ENCODE results near the gene CASZ1.

Gene CASZ1

DNA sequence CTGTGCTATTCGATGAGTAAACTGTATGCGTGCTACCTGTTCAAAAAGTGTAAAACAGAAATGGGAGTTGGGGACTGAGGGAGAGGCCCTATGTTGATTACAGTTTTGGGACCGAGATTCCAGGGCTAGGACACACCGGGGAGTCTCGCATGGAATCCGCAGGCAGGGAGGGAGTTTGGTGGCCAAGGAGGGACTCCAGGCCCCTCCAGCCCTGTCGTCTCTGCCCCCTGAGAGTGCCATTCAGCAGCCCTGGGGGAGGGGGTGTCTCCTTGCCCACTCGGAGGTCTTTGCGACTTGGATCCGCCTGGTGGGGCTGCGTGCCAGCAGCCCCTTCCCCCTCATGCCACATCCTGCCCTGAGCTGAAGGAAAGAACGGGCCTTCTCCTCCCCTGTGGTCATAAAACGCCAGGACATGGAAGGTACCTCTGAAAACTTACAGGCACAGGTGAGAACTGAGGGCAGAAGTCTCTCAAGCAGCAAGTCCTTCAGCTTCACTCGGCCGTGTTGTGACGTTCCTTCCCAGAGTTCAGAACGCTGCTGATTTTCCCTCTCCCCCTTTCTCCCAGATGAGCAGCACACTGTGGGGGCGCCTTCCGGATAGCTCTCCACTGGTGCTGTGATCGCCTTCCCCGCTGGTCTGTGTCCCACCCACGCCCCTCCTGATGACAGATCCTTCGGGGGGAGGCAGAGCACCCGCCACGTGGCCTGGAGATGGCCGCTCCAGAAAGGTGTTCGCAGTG is 180.3 kb downstream of the CASZ1 start:
- Histone ChIP-seq H3K79me2 (no peaks in the 10 kb centered on the region), H3K4me1 (no peaks in the 10 kb centered on the region), H3K27me3 (ENCODE audit: control insufficient read depth, insufficient read depth, low read length) (no peaks in the 10 kb centered on the region), H3K36me3 (ENCODE audit: control insufficient read depth, insufficient read depth, low read length) (no peaks in the 10 kb centered on the region), H3K9ac (no peak overlapping the region), H3K4me2 (ENCODE audit: low read length) (no peak overlapping the region), H3K27ac (no peak overlapping the region), H3K4me3 (ENCODE audit: low read depth, low read length) (no peak overlapping the region), H3K9me3 (ENCODE audit: control insufficient read depth, low read length) (no peaks in the 10 kb centered on the region), H2AFZ (no peak overlapping the region)
- TF ChIP-seq, protein P1, sequence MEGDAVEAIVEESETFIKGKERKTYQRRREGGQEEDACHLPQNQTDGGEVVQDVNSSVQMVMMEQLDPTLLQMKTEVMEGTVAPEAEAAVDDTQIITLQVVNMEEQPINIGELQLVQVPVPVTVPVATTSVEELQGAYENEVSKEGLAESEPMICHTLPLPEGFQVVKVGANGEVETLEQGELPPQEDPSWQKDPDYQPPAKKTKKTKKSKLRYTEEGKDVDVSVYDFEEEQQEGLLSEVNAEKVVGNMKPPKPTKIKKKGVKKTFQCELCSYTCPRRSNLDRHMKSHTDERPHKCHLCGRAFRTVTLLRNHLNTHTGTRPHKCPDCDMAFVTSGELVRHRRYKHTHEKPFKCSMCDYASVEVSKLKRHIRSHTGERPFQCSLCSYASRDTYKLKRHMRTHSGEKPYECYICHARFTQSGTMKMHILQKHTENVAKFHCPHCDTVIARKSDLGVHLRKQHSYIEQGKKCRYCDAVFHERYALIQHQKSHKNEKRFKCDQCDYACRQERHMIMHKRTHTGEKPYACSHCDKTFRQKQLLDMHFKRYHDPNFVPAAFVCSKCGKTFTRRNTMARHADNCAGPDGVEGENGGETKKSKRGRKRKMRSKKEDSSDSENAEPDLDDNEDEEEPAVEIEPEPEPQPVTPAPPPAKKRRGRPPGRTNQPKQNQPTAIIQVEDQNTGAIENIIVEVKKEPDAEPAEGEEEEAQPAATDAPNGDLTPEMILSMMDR (IDR thresholded peaks at IDR 0.05) = no peak

DNA sequence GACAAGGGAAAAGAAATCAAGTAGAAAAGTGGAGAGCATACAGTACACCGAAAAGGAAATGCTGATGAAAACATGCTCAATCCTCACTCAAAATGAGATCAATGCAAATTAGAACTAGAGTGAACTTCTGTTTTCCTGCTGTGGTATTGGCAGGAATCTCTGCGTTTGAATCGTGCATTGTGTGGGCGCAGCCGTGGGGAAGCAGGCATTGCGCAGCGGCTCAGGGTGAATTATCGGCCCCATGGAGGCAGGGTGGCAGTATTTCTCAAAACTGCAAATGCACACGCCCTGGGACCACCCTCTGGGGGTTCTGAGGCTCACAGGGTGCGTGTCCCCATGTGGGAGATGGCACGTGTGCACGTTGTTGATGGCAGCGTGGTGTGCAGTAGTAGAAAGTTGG is 181.1 kb downstream of the CASZ1 start:
- Histone ChIP-seq H3K4me2 (ENCODE audit: low read length) (no peak overlapping the region), H3K27me3 (ENCODE audit: control insufficient read depth, insufficient read depth, low read length) (no peaks in the 10 kb centered on the region), H3K79me2 (no peaks in the 10 kb centered on the region), H2AFZ (no peak overlapping the region), H3K27ac (no peak overlapping the region), H3K36me3 (ENCODE audit: control insufficient read depth, insufficient read depth, low read length) (no peaks in the 10 kb centered on the region), H3K4me3 (ENCODE audit: low read depth, low read length) (no peak overlapping the region), H3K4me1 (no peaks in the 10 kb centered on the region), H3K9ac (no peak overlapping the region), H3K9me3 (ENCODE audit: control insufficient read depth, low read length) (no peaks in the 10 kb centered on the region)
- TF ChIP-seq, protein P1 (IDR thresholded peaks at IDR 0.05) = no peak

DNA sequence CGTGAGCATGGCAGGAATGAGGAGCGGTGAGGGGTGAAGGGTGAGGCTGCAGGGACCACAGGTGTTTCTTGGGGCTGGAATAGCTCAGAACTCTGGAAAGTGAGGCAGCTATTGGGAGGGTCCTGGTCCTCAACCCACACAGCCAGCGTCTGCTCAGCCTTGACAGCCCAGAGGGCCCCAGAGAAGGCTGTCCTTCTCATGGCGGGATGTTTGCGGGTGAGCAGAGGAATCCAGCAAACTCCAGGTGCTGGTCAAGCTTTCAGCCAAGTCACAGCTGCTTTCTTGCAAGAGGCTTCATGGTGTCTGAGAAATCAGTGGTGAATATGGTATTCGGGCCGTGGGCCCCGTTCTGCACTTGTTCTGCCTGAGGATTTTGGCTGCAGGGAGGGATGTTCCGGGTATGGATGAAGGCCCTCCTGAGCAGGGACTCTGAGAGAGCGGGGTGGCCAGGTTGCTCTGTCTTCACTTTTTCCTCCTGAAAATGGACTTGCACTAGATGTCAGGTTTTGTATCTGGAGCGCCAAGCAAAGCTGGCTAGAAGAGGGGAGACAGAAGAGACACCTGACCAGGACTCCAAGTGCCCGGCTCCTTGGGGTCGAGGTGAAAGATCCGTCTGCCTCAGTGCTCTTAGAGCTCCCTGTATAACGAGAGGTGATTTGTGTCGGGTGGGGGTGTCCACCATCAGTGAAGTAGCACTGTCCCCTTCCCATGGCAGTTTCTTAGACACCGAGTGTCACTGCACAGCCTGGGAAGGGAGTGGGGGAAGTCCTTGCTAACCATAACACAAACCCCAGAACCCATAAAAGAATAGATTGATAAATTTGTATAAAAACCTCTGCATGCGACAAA is 181.8 kb downstream of the CASZ1 start:
- Histone ChIP-seq H3K9me3 (ENCODE audit: control insufficient read depth, low read length) (no peaks in the 10 kb centered on the region), H2AFZ (no peak overlapping the region), H3K4me1 (no peaks in the 10 kb centered on the region), H3K4me3 (ENCODE audit: low read depth, low read length) (no peak overlapping the region), H3K36me3 (ENCODE audit: control insufficient read depth, insufficient read depth, low read length) (no peaks in the 10 kb centered on the region), H3K79me2 (no peaks in the 10 kb centered on the region), H3K27me3 (ENCODE audit: control insufficient read depth, insufficient read depth, low read length) (no peaks in the 10 kb centered on the region), H3K27ac (no peak overlapping the region), H3K4me2 (ENCODE audit: low read length) (no peak overlapping the region), H3K9ac (no peak overlapping the region)
- TF ChIP-seq, protein P1 (IDR thresholded peaks at IDR 0.05) = no peak

DNA sequence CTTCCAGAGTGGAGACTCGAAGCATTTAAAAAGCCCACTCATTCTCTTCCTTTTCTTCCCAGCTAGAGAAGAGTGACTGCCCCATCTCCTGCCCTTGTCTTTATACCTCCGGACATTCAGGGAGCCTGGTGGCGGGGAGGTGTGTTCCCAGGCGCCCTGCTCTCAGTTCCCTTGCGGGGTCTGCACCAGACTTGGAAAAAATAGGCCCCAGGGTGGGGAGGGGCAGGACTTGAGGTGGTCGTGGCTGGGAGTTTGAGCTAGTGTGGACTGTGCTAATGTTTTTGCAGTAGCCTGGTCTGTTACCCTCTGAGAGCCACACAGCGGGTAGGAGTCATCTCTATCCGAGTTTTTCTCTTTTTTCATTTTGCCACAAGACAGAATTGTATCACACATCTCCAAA is 182.6 kb downstream of the CASZ1 start:
- Histone ChIP-seq H3K9ac (no peak overlapping the region), H3K4me1 (no peaks in the 10 kb centered on the region), H3K9me3 (ENCODE audit: control insufficient read depth, low read length) (no peaks in the 10 kb centered on the region), H2AFZ (no peak overlapping the region), H3K4me3 (ENCODE audit: low read depth, low read length) (no peak overlapping the region), H3K4me2 (ENCODE audit: low read length) (no peak overlapping the region), H3K27ac (no peak overlapping the region), H3K36me3 (ENCODE audit: control insufficient read depth, insufficient read depth, low read length) (no peaks in the 10 kb centered on the region), H3K27me3 (ENCODE audit: control insufficient read depth, insufficient read depth, low read length) (no peaks in the 10 kb centered on the region), H3K79me2 (no peaks in the 10 kb centered on the region)
- TF ChIP-seq, protein P1 (IDR thresholded peaks at IDR 0.05) = no peak
